Effector CD4-positive, alpha-beta T cell (primary cell): ENCODE measurements around the gene ARHGAP23.

Experiments used
- DNase-seq: peaks from one replicate; pipeline ENCODE4 v3.0.0-alpha.2; 2020

The ARHGAP23 gene

DNA sequence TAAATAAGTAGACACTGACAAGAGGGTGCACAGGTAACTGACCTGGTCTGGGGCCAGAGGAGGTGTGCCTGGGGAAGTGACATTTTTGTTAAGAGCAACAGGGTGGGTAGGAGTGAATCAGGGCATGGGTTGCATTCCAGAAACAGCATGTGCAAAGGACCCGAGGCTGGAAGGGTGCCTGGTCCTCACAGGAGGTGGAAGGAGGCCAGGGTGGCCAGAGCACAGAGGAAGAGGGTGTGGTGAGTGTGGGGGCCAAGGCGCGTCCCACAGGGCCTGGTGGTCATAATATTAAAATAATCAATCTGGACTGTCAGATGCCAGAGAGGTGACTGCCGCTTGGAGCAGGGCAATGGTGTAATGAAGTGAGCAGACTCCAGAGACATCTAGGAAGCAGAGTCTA, 14.3 kb downstream of the ARHGAP23 start:
- no peak for DNase-seq

- DNase-seq, result no peak
These were observed 15.2 kb downstream of the ARHGAP23 start for GRCh38 chr17:38443356-38444031.

DNA sequence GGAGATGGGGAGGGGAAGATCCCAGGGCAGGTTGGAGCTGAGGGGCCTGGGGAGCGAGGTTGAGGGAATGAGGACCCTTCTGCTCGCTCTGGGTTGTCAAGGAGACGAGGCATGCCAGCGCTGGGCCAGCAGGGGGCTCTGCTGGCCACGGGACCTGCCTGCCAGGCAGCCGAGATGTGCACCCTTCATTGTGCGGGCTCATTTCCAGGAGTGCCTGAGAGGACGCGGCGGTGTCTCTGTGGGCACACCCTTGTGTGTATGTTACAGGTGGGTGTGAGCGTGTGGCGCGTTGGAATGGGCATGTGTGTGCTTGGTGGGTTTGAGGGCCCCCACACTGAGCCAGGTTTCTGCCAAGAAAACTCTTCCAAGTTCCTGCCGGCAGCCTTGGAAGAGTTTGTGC, 15.9 kb downstream of the ARHGAP23 start:
- peak; percentile 33 for DNase-seq

GRCh38 chr17:38447502-38448085, 19.3 kb downstream of the ARHGAP23 start:
- DNase-seq, result no peak

DNA sequence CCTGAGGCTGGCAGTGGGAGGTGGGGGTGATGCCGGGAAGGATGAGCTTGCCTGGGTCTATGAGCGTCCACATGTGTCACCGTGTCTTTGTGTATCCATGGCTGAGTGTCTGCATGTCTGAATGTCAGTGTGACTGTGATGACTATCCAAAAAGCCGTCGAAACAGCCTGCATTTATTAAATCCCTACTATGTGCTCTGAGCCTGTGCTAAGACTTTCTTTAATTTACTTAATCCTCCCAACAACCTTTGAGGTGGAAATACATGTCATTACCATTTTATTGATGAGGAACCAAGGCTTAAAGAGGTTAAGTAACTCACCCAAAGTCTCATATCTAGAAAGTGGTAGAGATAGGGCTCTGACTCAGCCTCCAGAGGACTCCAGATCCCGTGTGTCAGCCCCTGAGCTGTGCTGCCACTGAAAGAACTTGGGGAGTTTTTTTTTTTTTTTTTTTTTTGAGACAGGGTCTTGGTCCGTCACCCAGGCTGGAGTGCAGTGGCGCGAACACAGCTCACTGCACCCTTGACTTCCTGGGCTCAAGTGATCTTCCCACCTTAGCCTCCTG, 20.0 kb downstream of the ARHGAP23 start:
- no peak for DNase-seq

- DNase-seq, result no peak
These were observed 21.1 kb downstream of the ARHGAP23 start for GRCh38 chr17:38449364-38449763.

DNA sequence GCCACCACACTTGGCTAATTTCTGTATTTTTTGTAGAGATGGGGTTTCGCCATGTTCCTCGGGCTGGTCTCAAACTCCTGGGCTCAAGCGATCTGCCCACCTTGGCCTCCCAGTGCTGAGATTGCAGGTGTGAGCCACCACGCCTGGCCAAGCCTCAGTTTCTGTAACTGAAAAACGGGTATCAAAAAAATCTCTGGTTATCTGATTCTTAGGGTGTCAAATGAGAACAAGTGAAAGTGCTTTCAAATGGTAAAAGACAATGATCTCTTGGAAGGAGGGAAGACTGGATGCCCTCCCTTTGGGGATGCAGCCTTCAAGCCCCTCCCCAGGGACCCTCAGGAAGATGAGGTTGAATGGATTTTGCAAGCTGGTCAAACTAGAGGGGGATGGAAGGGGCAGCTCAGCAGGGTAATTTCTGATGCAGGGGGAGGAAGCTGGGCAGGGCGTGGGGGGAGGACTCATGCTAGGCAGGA, 22.3 kb downstream of the ARHGAP23 start:
- DNase-seq, result no peak

GRCh38 chr17:38451030-38451839, 23.0 kb downstream of the ARHGAP23 start:
- DNase-seq, result no peak

DNA sequence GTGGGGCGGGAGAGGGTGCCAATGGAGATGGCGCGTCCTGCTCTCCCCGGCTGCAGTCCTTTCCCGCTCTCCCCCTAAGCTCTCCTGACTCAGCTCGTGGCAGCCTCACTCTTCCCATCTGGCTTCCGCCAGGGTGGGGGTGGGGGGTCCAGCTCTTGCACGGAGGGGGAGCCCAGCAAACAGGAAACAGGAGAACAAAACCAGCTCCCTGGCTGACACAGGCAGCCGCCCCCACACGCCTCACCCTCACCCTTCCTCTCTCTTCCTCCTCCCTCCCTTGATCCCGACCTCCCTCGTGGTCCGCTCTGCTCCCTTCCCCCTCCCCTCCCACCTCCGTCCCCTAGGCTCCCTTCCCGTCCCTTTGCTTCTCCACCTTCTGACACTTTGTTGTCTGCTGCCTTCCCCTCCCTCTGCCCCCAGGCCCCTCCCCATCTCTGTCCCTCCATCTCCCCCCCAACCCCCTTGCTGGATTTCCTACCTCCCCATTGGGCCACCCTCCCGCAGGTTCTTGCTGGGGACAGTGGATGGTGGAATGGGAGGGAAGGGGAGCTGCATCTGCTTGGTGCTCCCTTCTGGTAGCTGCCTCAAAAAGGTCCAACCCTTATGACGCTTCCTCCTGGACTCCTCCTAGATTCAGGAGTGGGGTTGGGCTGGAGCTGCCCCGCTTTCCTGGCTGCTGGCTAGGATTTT, 23.7 kb downstream of the ARHGAP23 start:
- no peak for DNase-seq

GRCh38 chr17:38452719-38453118, 24.5 kb downstream of the ARHGAP23 start:
- DNase-seq, result no peak

DNA sequence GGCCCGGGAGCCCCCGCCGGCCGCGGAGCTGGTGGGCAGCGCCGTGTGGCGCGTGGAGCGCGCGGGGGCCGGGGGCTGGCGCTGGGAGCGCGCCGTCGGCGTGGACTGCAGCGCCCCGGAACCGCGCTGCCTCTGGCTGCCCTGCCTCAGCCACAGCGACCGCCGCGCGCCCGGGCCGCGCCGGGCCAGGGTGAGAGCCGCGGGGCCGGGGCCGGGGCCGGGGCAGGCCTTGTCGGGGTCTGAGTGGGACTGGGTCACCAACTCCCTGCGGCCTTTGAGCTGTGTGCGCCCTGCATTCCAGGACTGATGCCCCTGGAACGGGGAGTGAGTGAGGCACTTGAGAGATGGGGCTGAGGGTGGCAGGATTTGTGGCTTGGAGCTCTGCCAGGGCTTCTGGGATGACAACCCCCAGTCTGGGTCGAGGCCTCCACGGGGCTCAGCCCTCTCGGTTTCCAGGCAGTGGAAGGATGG, 25.7 kb downstream of the ARHGAP23 start:
- DNase-seq, result no peak

DNA sequence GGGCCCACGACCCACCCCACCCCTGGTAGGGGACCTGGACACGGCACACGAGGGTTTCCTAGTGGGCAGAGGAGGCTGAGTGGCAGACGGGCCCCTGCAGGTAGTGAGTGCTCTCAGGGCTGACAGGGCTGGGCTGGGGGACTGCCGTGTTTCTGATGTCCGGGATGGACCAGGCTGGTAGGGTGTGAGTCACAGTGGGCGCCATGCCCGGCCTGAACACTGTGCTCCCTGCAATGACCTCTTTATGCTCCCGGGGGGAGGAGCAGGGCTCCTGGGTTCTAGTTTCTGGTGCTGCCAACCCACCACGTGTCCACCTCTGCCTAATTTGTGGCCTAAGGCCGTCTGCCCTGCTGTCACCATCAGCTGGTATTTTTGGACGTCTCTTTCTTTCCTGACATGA, 26.3 kb downstream of the ARHGAP23 start:
- DNase-seq, result no peak

GRCh38 chr17:38455288-38455915, 27.1 kb downstream of the ARHGAP23 start:
- DNase-seq, result no peak

- no peak for DNase-seq
These were observed 28.0 kb downstream of the ARHGAP23 start for GRCh38 chr17:38456031-38456815.

DNA sequence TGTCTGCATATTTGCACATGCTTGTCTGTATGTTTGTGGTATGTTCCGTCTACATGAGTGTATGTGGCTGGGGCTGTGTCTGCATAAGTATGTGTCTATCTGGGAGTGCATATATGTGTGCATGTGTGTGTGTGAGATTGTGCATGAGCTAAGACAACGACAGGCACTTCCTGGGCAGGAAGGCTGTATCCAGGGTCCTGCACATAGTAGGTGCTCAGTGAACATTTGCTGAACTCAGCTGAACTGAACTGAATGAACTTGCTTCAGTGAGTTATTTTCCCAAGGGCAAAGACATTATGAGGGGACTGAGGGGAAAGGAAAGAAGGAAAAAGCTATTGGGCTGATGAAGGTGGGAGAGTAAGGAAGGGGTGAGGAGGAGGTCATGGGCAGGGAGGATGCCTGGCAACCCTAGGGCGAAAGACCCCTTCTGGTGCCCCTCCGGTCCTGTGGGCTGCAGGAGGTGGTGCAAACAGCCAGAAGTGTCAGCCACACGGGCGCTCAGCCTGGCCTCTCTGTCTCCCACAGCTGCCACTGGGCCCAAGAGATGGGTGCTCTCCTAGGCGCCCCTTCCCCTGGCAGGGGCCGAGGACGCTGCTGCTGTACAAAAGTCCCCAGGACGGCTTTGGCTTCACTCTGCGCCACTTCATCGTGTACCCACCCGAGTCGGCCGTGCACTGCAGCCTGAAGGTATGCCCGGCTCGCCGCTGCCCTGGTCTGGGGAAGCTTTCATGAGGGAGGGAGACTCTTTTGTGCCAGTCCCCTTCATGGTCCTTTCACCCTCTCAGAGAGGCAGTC, 29.5 kb downstream of the ARHGAP23 start:
- DNase-seq, result no peak

DNA sequence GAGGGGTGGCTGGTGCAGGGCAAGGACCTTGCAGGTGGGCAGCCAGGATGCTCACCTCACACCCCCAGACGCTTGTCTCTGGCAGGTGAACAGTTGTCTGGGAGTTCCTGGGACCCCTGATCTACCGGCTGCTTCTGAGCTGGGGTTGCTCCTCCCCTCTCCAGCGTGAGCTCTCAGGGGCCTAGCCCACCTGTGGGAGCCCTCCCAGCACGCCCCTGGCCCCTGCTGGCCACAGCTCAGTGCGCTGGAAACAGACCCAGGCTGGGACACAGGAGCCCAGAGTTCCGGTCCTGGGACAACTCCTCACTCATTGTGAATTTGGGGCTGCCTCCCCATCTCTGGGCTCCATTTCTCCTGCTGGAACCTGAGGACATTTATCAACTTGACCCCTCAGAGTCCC, 30.3 kb downstream of the ARHGAP23 start:
- no peak for DNase-seq

DNA sequence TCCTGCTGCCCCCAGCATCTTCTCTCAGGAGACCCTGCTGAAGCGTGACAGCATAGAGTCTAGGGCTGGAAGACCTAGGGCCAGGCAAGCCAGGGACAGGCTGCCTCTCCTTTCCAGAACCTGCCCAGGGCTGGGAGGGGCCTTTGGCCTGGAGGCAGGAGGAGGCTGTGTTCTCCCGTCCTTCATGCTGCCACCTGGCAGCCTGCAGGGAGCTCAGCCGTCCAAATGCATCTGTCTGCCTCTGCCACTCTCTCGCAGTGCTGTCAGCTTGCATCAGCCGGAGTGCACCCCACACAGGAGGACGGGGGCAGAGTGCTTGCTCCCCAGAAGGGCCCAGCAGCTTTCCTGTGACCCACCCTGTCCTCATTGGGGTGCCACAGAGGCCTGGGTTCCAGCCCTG, 31.3 kb downstream of the ARHGAP23 start:
- DNase-seq, result no peak

DNA sequence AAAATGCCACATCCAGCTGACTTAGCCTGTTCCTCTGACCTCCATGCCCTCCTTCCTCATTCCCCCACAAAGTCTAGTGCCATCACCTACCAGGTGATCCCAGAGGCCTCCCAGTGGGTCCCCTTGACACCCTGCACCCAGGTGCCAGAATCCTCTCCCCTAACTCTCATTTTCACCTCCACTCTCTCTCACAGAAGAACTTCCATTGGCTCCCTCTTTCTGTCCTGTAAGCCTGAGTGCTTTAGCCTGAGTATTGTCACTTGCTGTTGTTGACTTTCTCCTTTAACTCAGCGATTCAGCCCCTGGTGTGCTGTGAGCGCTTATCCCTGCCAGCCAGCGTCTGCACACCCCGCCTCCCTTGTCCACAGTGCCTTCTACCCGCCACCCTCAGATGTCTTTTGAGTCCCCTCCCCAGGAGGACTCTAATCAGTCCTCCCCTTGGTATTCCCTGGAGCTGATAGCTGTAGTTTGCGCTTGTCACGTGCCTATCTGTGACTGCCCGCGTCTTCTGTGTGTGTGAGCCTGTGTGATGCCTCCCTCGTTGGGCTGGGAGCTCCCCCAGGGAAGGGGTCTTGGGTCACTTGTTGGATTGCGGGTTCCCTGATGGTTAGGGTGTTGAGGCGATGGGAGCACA, 31.9 kb downstream of the ARHGAP23 start:
- DNase-seq, result no peak

- DNase-seq, result no peak
These were observed 32.7 kb downstream of the ARHGAP23 start for GRCh38 chr17:38460716-38461630.
